ENCODE measurements around the gene IL15RA.

DNA sequence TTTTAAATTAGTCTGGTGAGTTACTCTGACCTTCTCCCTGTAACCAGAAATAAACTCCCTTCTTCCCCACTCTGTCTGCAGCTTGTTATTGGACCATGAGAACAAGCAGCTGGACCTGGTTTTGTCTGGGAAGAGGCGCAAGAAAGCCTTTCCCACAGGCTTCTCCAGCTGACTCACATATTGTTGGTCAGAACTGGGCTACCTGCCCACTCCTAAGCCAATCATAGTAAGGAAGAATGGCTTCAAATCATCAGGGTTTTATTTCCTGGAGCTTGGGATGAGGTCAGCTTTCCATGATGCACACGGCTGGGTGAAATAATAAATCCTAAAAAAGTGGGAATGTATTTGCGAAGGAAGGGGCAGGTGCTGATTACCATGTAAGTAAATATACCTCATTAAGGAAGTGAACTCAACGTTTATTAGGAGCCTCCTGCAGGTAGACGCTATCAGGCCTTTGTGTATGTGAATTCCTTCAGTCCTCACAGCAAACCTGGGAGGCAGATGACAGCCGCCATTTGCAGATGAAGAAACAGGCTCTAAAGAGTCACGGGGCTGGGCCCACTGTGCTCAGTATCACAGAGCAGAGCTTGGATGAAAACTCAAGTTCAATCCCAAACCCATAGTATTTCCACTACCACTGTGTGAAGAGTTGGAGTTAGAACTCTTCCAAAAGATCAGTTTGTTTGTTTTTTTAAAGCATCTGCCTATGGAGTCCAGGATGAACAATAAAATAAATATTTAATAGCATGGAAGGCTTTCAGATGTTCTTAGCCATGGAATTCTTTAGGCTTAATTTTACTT lies 32.8 kb downstream of the IL15RA start:
- TF ChIP-seq, protein P1, sequence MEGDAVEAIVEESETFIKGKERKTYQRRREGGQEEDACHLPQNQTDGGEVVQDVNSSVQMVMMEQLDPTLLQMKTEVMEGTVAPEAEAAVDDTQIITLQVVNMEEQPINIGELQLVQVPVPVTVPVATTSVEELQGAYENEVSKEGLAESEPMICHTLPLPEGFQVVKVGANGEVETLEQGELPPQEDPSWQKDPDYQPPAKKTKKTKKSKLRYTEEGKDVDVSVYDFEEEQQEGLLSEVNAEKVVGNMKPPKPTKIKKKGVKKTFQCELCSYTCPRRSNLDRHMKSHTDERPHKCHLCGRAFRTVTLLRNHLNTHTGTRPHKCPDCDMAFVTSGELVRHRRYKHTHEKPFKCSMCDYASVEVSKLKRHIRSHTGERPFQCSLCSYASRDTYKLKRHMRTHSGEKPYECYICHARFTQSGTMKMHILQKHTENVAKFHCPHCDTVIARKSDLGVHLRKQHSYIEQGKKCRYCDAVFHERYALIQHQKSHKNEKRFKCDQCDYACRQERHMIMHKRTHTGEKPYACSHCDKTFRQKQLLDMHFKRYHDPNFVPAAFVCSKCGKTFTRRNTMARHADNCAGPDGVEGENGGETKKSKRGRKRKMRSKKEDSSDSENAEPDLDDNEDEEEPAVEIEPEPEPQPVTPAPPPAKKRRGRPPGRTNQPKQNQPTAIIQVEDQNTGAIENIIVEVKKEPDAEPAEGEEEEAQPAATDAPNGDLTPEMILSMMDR (IDR thresholded peaks at IDR 0.05), result no peak
- no peak for TF ChIP-seq EZH2 (IDR thresholded peaks at IDR 0.05; ENCODE audit: borderline replicate concordance, insufficient read depth, low read depth, low read length, poor library complexity, severe bottlenecking)

Data from B cell (primary cell).